GM23338 (cell line): Measurements from ENCODE around the gene PCBP4. TPM values are rescaled to one million over a fixed set of nuclear protein-coding genes. Genes with fewer than 3 reads are reported as not detected.

Experiments used
- ATAC-seq: fragments of 200-7000 bp; cut with Tn5 transposase; 3 replicates; pipeline ENCODE4 v1.9.1; 2020
- DNase-seq: peaks from one replicate; pipeline ENCODE4 v3.0.0-alpha.2; 2015; ENCODE audit warnings: low spot score
- H2AFZ ChIP-seq: fragments of 200-600 bp; sonication (generic); 2 replicates; pipeline ENCODE4 v1.8.0; 2016; ENCODE audit warnings: antibody characterized with exemption, mild to moderate bottlenecking, moderate library complexity
- H3F3A ChIP-seq: fragments of 200-600 bp; sonication (generic); replicated peaks from 2 replicates; pipeline ENCODE4 v1.8.0; 2017; ENCODE audit warnings: antibody characterized with exemption, mixed run types, low read depth
- H3K27ac ChIP-seq: fragments of 200-600 bp; sonication (generic); 2 replicates; pipeline ENCODE4 v1.6.1; 2016; ENCODE audit warnings: low read depth
- H3K27me3 ChIP-seq: fragments of 200-600 bp; sonication (generic); 2 replicates; pipeline ENCODE4 v1.8.0; 2016; ENCODE audit warnings: mild to moderate bottlenecking, mixed run types, moderate library complexity; ENCODE audit not compliant: insufficient read depth
- H3K36me3 ChIP-seq: fragments of 200-600 bp; sonication (generic); 2 replicates; pipeline ENCODE4 v1.8.0; 2016; ENCODE audit warnings: mild to moderate bottlenecking; ENCODE audit not compliant: insufficient read depth
- H3K4me1 ChIP-seq: fragments of 200-600 bp; sonication (generic); 2 replicates; pipeline ENCODE4 v1.8.0; 2016; ENCODE audit warnings: mild to moderate bottlenecking, moderate library complexity; ENCODE audit not compliant: insufficient read depth
- H3K4me2 ChIP-seq: fragments of 200-600 bp; sonication (generic); 2 replicates; pipeline ENCODE4 v1.7.1; 2017; ENCODE audit warnings: mixed run types
- H3K4me3 ChIP-seq: fragments of 200-600 bp; sonication (generic); 2 replicates; pipeline ENCODE4 v1.6.1; 2016; ENCODE audit warnings: mixed run types
- H3K79me2 ChIP-seq: fragments of 200-600 bp; sonication (generic); replicated peaks from 2 replicates; pipeline ENCODE4 v1.8.0; 2017; ENCODE audit warnings: mild to moderate bottlenecking; ENCODE audit not compliant: insufficient read depth
- H3K9me2 ChIP-seq: fragments of 200-600 bp; sonication (generic); 2 replicates; pipeline ENCODE4 v1.8.0; 2017; ENCODE audit not compliant: insufficient read depth
- H4K20me1 ChIP-seq: fragments of 200-600 bp; sonication (generic); replicated peaks from 2 replicates; pipeline ENCODE4 v1.8.0; 2017; ENCODE audit warnings: mild to moderate bottlenecking; ENCODE audit not compliant: insufficient read depth
- H3K27ac Mint-ChIP-seq: 2 replicates; pipeline ENCODE4 v1.8.0; 2020; ENCODE audit warnings: inconsistent platforms, mild to moderate bottlenecking, moderate library complexity, mixed read lengths
- H3K27me3 Mint-ChIP-seq: 3 replicates; pipeline ENCODE4 v1.8.0; 2022; ENCODE audit warnings: low read depth, mild to moderate bottlenecking, moderate library complexity, mixed read lengths, inconsistent platforms; ENCODE audit not compliant: insufficient read depth, poor library complexity
- H3K36me3 Mint-ChIP-seq: 3 replicates; pipeline ENCODE4 v1.8.0; 2021; ENCODE audit warnings: low read depth, mild to moderate bottlenecking, inconsistent platforms, moderate library complexity, mixed read lengths
- H3K4me1 Mint-ChIP-seq: 3 replicates; pipeline ENCODE4 v1.8.0; 2020; ENCODE audit warnings: mild to moderate bottlenecking, inconsistent platforms, mixed read lengths
- H3K4me3 Mint-ChIP-seq: 3 replicates; pipeline ENCODE4 v1.8.0; 2021; ENCODE audit warnings: moderate library complexity, mild to moderate bottlenecking, inconsistent platforms, mixed read lengths
- H3K9me3 Mint-ChIP-seq: 3 replicates; pipeline ENCODE4 v1.8.0; 2020; ENCODE audit warnings: moderate library complexity, mild to moderate bottlenecking, inconsistent platforms, mixed read lengths
- CREB1 ChIP-seq: fragments of 250-450 bp; sonication (Bioruptor Pico); IDR thresholded peaks from 2 replicates; pipeline ENCODE4 v1.5.0; 2020; ENCODE audit warnings: low read depth, mild to moderate bottlenecking, moderate library complexity
- EZH2 ChIP-seq: fragments of 200-600 bp; sonication (generic); IDR thresholded peaks from one replicate; pipeline ENCODE4 v1.8.0; 2017; ENCODE audit warnings: antibody characterized with exemption, mild to moderate bottlenecking, low read depth; ENCODE audit not compliant: unreplicated experiment
- EZH2phosphoT487 ChIP-seq: fragments of 200-600 bp; sonication (generic); IDR thresholded peaks from one replicate; pipeline ENCODE4 v1.8.1; 2018; ENCODE audit warnings: antibody characterized with exemption; ENCODE audit not compliant: unreplicated experiment
- JUNB ChIP-seq: IDR thresholded peaks from one replicate; pipeline ENCODE4 v1.6.1; 2016; ENCODE audit warnings: antibody characterized with exemption; ENCODE audit not compliant: unreplicated experiment
- NANOG ChIP-seq: IDR thresholded peaks from 2 replicates; pipeline ENCODE4 v1.6.1; 2016; ENCODE audit warnings: antibody characterized with exemption, borderline replicate concordance
- POLR2AphosphoS5 ChIP-seq: IDR thresholded peaks from 2 replicates; pipeline ENCODE4 v1.6.1; 2016; ENCODE audit warnings: antibody characterized with exemption, low read depth
- STAT1 ChIP-seq: IDR thresholded peaks from one replicate; pipeline ENCODE4 v1.6.1; 2016; ENCODE audit warnings: antibody characterized with exemption; ENCODE audit not compliant: unreplicated experiment
- ZNF114 ChIP-seq: fragments of 250-450 bp; sonication (Bioruptor Pico); IDR thresholded peaks from 2 replicates; pipeline ENCODE4 v1.5.0; 2020; ENCODE audit warnings: mild to moderate bottlenecking, moderate library complexity
- ZNF331 ChIP-seq: fragments of 250-450 bp; sonication (Bioruptor Pico); IDR thresholded peaks from 2 replicates; pipeline ENCODE4 v1.5.0; 2020; ENCODE audit warnings: low read depth, mild to moderate bottlenecking, moderate library complexity
- polyA plus RNA-seq: library from polyadenylated mRNA; unstranded; fragments of >200 nt; fragmentation: Nextera tagmentation; extraction: Ambion mirVana; gene quantifications from 2 replicates; pipeline ENCODE4 v1.2.1, GENCODE V29; 2016
- total RNA-seq: library from RNA; depleted of rRNA; stranded (reverse); fragments of >200 nt; shearing (Covaris generic); gene quantifications from 2 replicates; pipeline ENCODE4 v1.2.3, GENCODE V29; 2014
- TF ChIP-seq, protein P1 (sequence below): IDR thresholded peaks from one replicate; pipeline ENCODE4 v1.6.1; 2018; ENCODE audit warnings: antibody characterized with exemption; ENCODE audit not compliant: unreplicated experiment
- TF ChIP-seq, protein P2 (sequence below): IDR thresholded peaks from 2 replicates; pipeline ENCODE4 v1.6.1; 2016; ENCODE audit warnings: antibody characterized with exemption
- TF ChIP-seq, protein P3 (sequence below), 2 experiments: fragments of 200-600 bp in 1 of 2; sonication (generic) in 1 of 2; conservative IDR thresholded peaks; 2 replicates each; pipeline versions ENCODE4 v1.5.1 to v1.6.1; 2016 to 2017; ENCODE audit warnings: antibody characterized with exemption in 2 of 2, low read depth in 2 of 2, mild to moderate bottlenecking in 2 of 2, moderate library complexity in 1 of 2
- TF ChIP-seq, protein P4 (sequence below): fragments of 250-450 bp; sonication (Bioruptor Pico); IDR thresholded peaks from 2 replicates; pipeline ENCODE4 v1.5.0; 2020; ENCODE audit warnings: mild to moderate bottlenecking, moderate library complexity

Gene PCBP4
- total and polyA plus RNA-seq, 2 experiments from 2014 or later = 11.8 to 37.6 TPM

DNA sequence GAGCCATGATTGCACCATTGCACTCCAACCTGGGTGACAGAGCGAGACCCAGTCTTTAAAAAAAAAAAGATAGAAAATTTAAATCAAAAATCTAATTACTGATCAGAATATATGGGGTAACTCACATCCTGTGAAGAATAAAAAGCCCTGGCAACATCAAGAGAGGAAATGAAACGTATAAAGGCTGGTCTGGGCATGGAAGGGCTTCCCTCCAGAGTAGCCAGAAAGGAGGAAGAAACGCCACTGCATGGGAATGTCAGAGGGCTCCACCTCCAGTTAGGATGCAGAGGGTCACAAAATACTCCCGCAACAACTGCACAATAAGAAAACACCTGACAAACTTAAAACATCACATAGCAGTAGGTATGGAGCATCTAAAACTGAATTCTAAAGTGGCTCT, 59.2 kb downstream of the PCBP4 start:
- Histone ChIP-seq H3K9me2 (no peaks in the 10 kb centered on the region; the same call in 1 of the 2 replicates), H3K27me3 (no peaks in the 10 kb centered on the region), H4K20me1 (no peaks in the 10 kb centered on the region), H3K4me3 (no peak overlapping the region), H3K36me3 (no peaks in the 10 kb centered on the region; the same call in 1 of the 2 replicates), H3K4me1 (no peaks in the 10 kb centered on the region), H3K27ac (no peak overlapping the region), H3K79me2 (no peaks in the 10 kb centered on the region), H3K4me2 (no peak overlapping the region), H3F3A (no peaks in the 10 kb centered on the region), H2AFZ (no peak overlapping the region)
- Mint-ChIP-seq H3K4me3 (no peak overlapping the region), H3K27me3 (peaks cover 13% of the 10 kb centered on the region), H3K4me1 (no peaks in the 10 kb centered on the region), H3K36me3 (peaks cover 14% of the 10 kb centered on the region; the same call in 2 of the 3 replicates), H3K9me3 (peaks cover 51% of the 10 kb centered on the region), H3K27ac (no peak overlapping the region)
- DNase-seq (no peak), ATAC-seq (no peak)
- TF ChIP-seq EZH2phosphoT487 (no peak), STAT1 (no peak), EZH2 (no peak), ZNF114 (no peak), JUNB (no peak), NANOG (no peak), CREB1 (no peak), ZNF331 (CRISPR knock-in tag) (no peak), POLR2AphosphoS5 (no peak)
- TF ChIP-seq, protein P1, sequence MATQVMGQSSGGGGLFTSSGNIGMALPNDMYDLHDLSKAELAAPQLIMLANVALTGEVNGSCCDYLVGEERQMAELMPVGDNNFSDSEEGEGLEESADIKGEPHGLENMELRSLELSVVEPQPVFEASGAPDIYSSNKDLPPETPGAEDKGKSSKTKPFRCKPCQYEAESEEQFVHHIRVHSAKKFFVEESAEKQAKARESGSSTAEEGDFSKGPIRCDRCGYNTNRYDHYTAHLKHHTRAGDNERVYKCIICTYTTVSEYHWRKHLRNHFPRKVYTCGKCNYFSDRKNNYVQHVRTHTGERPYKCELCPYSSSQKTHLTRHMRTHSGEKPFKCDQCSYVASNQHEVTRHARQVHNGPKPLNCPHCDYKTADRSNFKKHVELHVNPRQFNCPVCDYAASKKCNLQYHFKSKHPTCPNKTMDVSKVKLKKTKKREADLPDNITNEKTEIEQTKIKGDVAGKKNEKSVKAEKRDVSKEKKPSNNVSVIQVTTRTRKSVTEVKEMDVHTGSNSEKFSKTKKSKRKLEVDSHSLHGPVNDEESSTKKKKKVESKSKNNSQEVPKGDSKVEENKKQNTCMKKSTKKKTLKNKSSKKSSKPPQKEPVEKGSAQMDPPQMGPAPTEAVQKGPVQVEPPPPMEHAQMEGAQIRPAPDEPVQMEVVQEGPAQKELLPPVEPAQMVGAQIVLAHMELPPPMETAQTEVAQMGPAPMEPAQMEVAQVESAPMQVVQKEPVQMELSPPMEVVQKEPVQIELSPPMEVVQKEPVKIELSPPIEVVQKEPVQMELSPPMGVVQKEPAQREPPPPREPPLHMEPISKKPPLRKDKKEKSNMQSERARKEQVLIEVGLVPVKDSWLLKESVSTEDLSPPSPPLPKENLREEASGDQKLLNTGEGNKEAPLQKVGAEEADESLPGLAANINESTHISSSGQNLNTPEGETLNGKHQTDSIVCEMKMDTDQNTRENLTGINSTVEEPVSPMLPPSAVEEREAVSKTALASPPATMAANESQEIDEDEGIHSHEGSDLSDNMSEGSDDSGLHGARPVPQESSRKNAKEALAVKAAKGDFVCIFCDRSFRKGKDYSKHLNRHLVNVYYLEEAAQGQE = no peak
- TF ChIP-seq, protein P2, sequence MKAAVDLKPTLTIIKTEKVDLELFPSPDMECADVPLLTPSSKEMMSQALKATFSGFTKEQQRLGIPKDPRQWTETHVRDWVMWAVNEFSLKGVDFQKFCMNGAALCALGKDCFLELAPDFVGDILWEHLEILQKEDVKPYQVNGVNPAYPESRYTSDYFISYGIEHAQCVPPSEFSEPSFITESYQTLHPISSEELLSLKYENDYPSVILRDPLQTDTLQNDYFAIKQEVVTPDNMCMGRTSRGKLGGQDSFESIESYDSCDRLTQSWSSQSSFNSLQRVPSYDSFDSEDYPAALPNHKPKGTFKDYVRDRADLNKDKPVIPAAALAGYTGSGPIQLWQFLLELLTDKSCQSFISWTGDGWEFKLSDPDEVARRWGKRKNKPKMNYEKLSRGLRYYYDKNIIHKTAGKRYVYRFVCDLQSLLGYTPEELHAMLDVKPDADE = no peak
- TF ChIP-seq, protein P3, sequence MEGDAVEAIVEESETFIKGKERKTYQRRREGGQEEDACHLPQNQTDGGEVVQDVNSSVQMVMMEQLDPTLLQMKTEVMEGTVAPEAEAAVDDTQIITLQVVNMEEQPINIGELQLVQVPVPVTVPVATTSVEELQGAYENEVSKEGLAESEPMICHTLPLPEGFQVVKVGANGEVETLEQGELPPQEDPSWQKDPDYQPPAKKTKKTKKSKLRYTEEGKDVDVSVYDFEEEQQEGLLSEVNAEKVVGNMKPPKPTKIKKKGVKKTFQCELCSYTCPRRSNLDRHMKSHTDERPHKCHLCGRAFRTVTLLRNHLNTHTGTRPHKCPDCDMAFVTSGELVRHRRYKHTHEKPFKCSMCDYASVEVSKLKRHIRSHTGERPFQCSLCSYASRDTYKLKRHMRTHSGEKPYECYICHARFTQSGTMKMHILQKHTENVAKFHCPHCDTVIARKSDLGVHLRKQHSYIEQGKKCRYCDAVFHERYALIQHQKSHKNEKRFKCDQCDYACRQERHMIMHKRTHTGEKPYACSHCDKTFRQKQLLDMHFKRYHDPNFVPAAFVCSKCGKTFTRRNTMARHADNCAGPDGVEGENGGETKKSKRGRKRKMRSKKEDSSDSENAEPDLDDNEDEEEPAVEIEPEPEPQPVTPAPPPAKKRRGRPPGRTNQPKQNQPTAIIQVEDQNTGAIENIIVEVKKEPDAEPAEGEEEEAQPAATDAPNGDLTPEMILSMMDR (conservative IDR thresholded peaks at IDR 0.05; ENCODE audit: low read depth in 2 of 2) = no peak
- TF ChIP-seq, protein P4, sequence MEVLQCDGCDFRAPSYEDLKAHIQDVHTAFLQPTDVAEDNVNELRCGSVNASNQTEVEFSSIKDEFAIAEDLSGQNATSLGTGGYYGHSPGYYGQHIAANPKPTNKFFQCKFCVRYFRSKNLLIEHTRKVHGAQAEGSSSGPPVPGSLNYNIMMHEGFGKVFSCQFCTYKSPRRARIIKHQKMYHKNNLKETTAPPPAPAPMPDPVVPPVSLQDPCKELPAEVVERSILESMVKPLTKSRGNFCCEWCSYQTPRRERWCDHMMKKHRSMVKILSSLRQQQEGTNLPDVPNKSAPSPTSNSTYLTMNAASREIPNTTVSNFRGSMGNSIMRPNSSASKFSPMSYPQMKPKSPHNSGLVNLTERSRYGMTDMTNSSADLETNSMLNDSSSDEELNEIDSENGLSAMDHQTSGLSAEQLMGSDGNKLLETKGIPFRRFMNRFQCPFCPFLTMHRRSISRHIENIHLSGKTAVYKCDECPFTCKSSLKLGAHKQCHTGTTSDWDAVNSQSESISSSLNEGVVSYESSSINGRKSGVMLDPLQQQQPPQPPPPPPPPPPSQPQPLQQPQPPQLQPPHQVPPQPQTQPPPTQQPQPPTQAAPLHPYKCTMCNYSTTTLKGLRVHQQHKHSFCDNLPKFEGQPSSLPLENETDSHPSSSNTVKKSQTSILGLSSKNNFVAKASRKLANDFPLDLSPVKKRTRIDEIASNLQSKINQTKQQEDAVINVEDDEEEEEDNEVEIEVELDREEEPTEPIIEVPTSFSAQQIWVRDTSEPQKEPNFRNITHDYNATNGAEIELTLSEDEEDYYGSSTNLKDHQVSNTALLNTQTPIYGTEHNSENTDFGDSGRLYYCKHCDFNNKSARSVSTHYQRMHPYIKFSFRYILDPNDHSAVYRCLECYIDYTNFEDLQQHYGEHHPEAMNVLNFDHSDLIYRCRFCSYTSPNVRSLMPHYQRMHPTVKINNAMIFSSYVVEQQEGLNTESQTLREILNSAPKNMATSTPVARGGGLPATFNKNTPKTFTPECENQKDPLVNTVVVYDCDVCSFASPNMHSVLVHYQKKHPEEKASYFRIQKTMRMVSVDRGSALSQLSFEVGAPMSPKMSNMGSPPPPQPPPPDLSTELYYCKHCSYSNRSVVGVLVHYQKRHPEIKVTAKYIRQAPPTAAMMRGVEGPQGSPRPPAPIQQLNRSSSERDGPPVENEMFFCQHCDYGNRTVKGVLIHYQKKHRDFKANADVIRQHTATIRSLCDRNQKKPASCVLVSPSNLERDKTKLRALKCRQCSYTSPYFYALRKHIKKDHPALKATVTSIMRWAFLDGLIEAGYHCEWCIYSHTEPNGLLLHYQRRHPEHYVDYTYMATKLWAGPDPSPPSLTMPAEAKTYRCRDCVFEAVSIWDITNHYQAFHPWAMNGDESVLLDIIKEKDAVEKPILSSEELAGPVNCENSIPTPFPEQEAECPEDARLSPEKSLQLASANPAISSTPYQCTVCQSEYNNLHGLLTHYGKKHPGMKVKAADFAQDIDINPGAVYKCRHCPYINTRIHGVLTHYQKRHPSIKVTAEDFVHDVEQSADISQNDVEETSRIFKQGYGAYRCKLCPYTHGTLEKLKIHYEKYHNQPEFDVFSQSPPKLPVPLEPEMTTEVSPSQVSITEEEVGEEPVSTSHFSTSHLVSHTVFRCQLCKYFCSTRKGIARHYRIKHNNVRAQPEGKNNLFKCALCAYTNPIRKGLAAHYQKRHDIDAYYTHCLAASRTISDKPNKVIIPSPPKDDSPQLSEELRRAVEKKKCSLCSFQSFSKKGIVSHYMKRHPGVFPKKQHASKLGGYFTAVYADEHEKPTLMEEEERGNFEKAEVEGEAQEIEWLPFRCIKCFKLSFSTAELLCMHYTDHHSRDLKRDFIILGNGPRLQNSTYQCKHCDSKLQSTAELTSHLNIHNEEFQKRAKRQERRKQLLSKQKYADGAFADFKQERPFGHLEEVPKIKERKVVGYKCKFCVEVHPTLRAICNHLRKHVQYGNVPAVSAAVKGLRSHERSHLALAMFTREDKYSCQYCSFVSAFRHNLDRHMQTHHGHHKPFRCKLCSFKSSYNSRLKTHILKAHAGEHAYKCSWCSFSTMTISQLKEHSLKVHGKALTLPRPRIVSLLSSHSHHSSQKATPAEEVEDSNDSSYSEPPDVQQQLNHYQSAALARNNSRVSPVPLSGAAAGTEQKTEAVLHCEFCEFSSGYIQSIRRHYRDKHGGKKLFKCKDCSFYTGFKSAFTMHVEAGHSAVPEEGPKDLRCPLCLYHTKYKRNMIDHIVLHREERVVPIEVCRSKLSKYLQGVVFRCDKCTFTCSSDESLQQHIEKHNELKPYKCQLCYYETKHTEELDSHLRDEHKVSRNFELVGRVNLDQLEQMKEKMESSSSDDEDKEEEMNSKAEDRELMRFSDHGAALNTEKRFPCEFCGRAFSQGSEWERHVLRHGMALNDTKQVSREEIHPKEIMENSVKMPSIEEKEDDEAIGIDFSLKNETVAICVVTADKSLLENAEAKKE = no peak
